ENCODE data around the gene SET.

Gene SET

DNA sequence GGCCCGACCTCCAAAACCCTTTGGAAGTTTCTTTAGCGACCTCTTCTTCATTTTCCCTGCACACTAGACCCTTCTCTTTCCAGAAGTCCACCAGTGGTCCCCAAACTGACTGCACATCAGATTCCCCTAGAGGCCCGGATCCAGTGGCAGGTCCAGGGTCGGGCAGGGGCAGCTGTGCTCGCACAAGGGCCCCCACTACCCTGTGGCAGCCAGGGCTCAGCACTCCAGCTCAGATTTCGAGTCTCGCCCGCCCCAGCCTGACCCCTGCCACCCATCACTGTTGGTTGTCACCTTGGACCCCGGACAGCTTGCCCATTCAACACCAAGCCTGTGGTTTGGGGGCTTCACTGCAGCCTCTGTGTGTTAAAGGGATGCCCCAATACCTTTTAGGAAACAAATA, 42.7 kb downstream of the SET start:
- Histone ChIP-seq H3K4me3 (ENCODE audit: low read depth, low read length) (no peak overlapping the region), H3K9me3 (ENCODE audit: control insufficient read depth, insufficient read depth, low read length) (no peaks in the 10 kb centered on the region), H3K4me1 (ENCODE audit: control insufficient read depth, insufficient read depth, low read length) (no peaks in the 10 kb centered on the region), H3K9ac (ENCODE audit: low read depth, low read length) (no peak overlapping the region), H3K27ac (ENCODE audit: low read depth, low read length) (no peak overlapping the region), H3K27me3 (ENCODE audit: control insufficient read depth, insufficient read depth, low read length) (no peaks in the 10 kb centered on the region), H3K36me3 (ENCODE audit: control insufficient read depth, insufficient read depth, low read length) (peaks cover 3% of the 10 kb centered on the region; the same call in 1 of the 2 replicates)

GRCh38 chr9:128732576-128732975, 43.6 kb downstream of the SET start:
- Histone ChIP-seq H3K4me1 (ENCODE audit: control insufficient read depth, insufficient read depth, low read length) (no peaks in the 10 kb centered on the region), H3K9me3 (ENCODE audit: control insufficient read depth, insufficient read depth, low read length) (no peaks in the 10 kb centered on the region), H3K27me3 (ENCODE audit: control insufficient read depth, insufficient read depth, low read length) (no peaks in the 10 kb centered on the region), H3K36me3 (ENCODE audit: control insufficient read depth, insufficient read depth, low read length) (peaks cover 3% of the 10 kb centered on the region; the same call in 1 of the 2 replicates), H3K4me3 (ENCODE audit: low read depth, low read length) (no peak overlapping the region), H3K9ac (ENCODE audit: low read depth, low read length) (no peak overlapping the region), H3K27ac (ENCODE audit: low read depth, low read length) (no peak overlapping the region)

DNA sequence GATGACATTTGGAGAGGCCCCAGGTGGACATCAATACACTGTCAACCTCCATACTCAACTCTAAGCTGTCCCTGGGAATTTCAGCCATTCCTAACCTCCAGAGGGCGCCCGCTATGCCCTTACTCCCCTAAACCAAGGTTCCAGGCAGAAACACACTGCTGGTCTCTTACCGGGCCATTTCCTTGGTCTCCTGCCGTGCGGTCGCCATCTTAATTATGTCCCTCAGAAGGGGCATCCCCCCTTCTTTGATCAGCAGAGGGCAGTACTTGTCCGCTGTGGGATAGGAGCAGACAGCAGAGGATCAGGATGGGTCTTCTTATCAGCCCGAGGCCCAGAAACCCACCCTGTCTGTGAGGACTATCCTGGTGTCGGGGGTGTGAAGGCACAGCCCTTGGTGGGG, 44.2 kb downstream of the SET start:
- H3K4me3 ChIP-seq (ENCODE audit: low read depth, low read length): no peak overlapping the region
- H3K4me1 ChIP-seq (ENCODE audit: control insufficient read depth, insufficient read depth, low read length): no peaks in the 10 kb centered on the region
- no peak overlapping the region for H3K27ac ChIP-seq (ENCODE audit: low read depth, low read length)
- no peaks in the 10 kb centered on the region for H3K9me3 ChIP-seq (ENCODE audit: control insufficient read depth, insufficient read depth, low read length)
- H3K9ac ChIP-seq (ENCODE audit: low read depth, low read length): no peak overlapping the region
- H3K27me3 ChIP-seq (ENCODE audit: control insufficient read depth, insufficient read depth, low read length): no peaks in the 10 kb centered on the region
- peaks cover 3% of the 10 kb centered on the region; the same call in 1 of the 2 replicates for H3K36me3 ChIP-seq (ENCODE audit: control insufficient read depth, insufficient read depth, low read length)

DNA sequence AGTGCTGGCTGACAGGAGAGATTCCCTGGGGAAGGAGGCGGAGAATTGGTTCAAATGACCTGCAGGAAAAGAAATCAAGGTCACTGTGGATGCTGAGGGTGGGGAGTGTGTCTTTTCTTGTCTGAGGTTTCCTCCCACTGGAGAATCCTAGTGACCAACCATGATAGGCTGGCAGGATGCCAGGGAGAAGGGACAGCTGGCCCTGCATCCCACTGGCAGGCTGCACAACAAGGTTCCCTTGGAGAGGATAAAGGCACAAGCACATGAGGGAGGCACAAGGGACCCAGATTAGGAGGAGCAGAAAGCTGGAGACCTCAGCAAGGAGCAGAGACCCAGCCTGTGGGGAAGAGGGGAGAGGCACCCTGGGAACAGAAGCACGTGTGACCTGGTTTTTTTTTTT, 46.4 kb downstream of the SET start:
- H3K9me3 ChIP-seq (ENCODE audit: control insufficient read depth, insufficient read depth, low read length): no peaks in the 10 kb centered on the region
- no peak overlapping the region for H3K27ac ChIP-seq (ENCODE audit: low read depth, low read length)
- peaks cover 10% of the 10 kb centered on the region for H3K36me3 ChIP-seq (ENCODE audit: control insufficient read depth, insufficient read depth, low read length)
- H3K9ac ChIP-seq (ENCODE audit: low read depth, low read length): no peak overlapping the region
- no peaks in the 10 kb centered on the region for H3K4me1 ChIP-seq (ENCODE audit: control insufficient read depth, insufficient read depth, low read length)
- H3K27me3 ChIP-seq (ENCODE audit: control insufficient read depth, insufficient read depth, low read length): no peaks in the 10 kb centered on the region
- H3K4me3 ChIP-seq (ENCODE audit: low read depth, low read length): no peak overlapping the region

DNA sequence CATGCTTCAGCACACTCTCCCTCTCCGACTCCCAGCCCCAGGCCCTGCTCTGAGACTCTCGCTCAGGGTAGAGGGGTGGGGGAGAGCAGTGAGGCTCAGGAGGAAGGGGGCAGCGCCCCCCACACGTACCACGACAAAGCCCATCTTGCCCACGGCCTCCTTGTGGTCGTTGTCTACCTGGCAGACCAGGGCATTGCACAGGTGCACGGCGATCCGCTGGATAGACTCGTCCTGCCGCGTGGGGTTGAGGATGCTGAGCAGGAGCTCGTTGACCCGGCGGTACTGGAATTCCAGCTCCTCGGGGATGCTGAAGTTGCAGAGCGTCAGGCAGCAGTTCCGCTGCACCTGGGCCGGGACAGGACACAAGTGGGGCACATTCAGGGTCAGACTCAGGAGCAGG, 53.4 kb downstream of the SET start:
- H3K36me3 ChIP-seq (ENCODE audit: control insufficient read depth, insufficient read depth, low read length): peaks cover 6% of the 10 kb centered on the region; the same call in 1 of the 2 replicates
- no peak overlapping the region for H3K9ac ChIP-seq (ENCODE audit: low read depth, low read length)
- no peak overlapping the region for H3K27ac ChIP-seq (ENCODE audit: low read depth, low read length)
- no peaks in the 10 kb centered on the region for H3K9me3 ChIP-seq (ENCODE audit: control insufficient read depth, insufficient read depth, low read length)
- H3K4me1 ChIP-seq (ENCODE audit: control insufficient read depth, insufficient read depth, low read length): no peaks in the 10 kb centered on the region
- no peaks in the 10 kb centered on the region for H3K27me3 ChIP-seq (ENCODE audit: control insufficient read depth, insufficient read depth, low read length)
- H3K4me3 ChIP-seq (ENCODE audit: low read depth, low read length): no peak overlapping the region

GRCh38 chr9:128743421-128743820, 54.4 kb downstream of the SET start:
- H3K27me3 ChIP-seq (ENCODE audit: control insufficient read depth, insufficient read depth, low read length): no peaks in the 10 kb centered on the region
- H3K27ac ChIP-seq (ENCODE audit: low read depth, low read length): no peak overlapping the region
- H3K9ac ChIP-seq (ENCODE audit: low read depth, low read length): no peak overlapping the region
- no peaks in the 10 kb centered on the region for H3K9me3 ChIP-seq (ENCODE audit: control insufficient read depth, insufficient read depth, low read length)
- H3K4me3 ChIP-seq (ENCODE audit: low read depth, low read length): no peak overlapping the region
- H3K4me1 ChIP-seq (ENCODE audit: control insufficient read depth, insufficient read depth, low read length): no peaks in the 10 kb centered on the region
- H3K36me3 ChIP-seq (ENCODE audit: control insufficient read depth, insufficient read depth, low read length): peaks cover 6% of the 10 kb centered on the region; the same call in 1 of the 2 replicates

All from HUES48 (cell line).